SK-N-SH (cell line): ENCODE measurements around the gene NCKAP5.

ENCODE experiments used
- ELF1 ChIP-seq: IDR thresholded peaks from 2 replicates; pipeline ENCODE4 v1.4.0; 2012
- JUND ChIP-seq: IDR thresholded peaks from 2 replicates; pipeline ENCODE4 v1.4.0; 2012

DNA sequence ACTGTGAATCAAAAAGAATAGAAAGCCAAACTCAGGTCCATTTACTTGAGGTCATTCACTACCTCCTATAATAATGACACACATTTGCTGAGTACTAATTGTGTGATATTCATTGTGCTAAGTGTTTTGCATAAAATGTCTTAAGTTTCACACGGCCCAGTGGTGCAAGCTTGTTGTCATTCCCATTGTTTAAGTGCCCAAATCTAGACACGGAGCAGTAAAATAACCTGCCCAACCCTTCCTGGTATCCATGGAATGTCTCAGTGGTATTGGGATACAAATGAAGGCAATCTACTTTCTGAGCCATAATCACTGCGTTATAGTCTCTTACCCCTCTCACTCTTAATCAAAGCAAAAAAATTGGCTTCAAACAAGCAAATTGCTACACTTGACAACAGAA is 233.3 kb downstream of the NCKAP5 start:
- TF ChIP-seq JUND = no peak
- TF ChIP-seq ELF1 = no peak
